ENCODE data around the gene RTN4. TPM values are rescaled to one million over a fixed set of nuclear protein-coding genes. Genes with fewer than 3 reads are reported as not detected.

RTN4 gene
- polyA plus RNA-seq, 1 donor (not counting 4 experiments of a cell fraction or from before 2014, with no cell fraction given), result 406 TPM

- Histone ChIP-seq H2AFZ (ENCODE audit: control insufficient read depth, low read length) (no peak overlapping the region), H3K4me1 (ENCODE audit: control insufficient read depth, extremely low read depth, insufficient read depth, low read length) (peaks cover 20% of the 10 kb centered on the region), H3K79me2 (ENCODE audit: control insufficient read depth, insufficient read depth, low read length) (no peaks in the 10 kb centered on the region), H3K4me3 (ENCODE audit: control insufficient read depth in 2 of 3, extremely low read depth in 1 of 3, insufficient read depth in 2 of 3, low read depth in 1 of 3, low read length in 3 of 3) (no peak overlapping the region), H3K27me3 (ENCODE audit: control insufficient read depth, extremely low read depth, insufficient read depth, low read length) (no peaks in the 10 kb centered on the region), H3K9ac (ENCODE audit: control insufficient read depth, extremely low read depth, insufficient read depth, low read length) (no peak overlapping the region), H3K9me3 (ENCODE audit: control insufficient read depth, low read depth, low read length) (no peaks in the 10 kb centered on the region), H4K20me1 (ENCODE audit: control insufficient read depth, extremely low read depth, insufficient read depth, low read length) (no peaks in the 10 kb centered on the region), H3K27ac (ENCODE audit: control insufficient read depth, insufficient read depth, low read length) (no peak overlapping the region), H3K4me2 (ENCODE audit: control insufficient read depth, extremely low read depth, insufficient read depth, low read depth, low read length) (no peak overlapping the region), H3K9me1 (ENCODE audit: control insufficient read depth, extremely low read depth, insufficient read depth, low read length) (no peaks in the 10 kb centered on the region), H3K36me3 (ENCODE audit: control insufficient read depth in 2 of 2, extremely low read depth in 1 of 2, insufficient read depth in 2 of 2, low read length in 2 of 2) (peaks cover 1 to 4% of the 10 kb centered on the region in 2 experiments)
- no peak for DNase-seq (ENCODE audit: low read depth, low spot score)
- TF ChIP-seq EZH2 (IDR thresholded peaks at IDR 0.05; ENCODE audit: low read length), result no peak
- TF ChIP-seq, protein P1, sequence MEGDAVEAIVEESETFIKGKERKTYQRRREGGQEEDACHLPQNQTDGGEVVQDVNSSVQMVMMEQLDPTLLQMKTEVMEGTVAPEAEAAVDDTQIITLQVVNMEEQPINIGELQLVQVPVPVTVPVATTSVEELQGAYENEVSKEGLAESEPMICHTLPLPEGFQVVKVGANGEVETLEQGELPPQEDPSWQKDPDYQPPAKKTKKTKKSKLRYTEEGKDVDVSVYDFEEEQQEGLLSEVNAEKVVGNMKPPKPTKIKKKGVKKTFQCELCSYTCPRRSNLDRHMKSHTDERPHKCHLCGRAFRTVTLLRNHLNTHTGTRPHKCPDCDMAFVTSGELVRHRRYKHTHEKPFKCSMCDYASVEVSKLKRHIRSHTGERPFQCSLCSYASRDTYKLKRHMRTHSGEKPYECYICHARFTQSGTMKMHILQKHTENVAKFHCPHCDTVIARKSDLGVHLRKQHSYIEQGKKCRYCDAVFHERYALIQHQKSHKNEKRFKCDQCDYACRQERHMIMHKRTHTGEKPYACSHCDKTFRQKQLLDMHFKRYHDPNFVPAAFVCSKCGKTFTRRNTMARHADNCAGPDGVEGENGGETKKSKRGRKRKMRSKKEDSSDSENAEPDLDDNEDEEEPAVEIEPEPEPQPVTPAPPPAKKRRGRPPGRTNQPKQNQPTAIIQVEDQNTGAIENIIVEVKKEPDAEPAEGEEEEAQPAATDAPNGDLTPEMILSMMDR (optimal IDR thresholded peaks at IDR 0.05 in 1 of 3, IDR thresholded peaks at IDR 0.05 in 1 of 3, conservative IDR thresholded peaks at IDR 0.05 in 1 of 3; ENCODE audit: extremely low read depth in 1 of 3, insufficient read depth in 2 of 3, low read length in 3 of 3), result no peak
- FAIRE-seq, result no peak
- dilution Hi-C loops (cut with MboI; ENCODE audit: extremely low pct_ligation_motif_present, low sequenced_read_pairs), result no loop called here
These were observed 86.0 kb downstream of the RTN4 start for GRCh38 chr2:54964271-54964670.

DNA sequence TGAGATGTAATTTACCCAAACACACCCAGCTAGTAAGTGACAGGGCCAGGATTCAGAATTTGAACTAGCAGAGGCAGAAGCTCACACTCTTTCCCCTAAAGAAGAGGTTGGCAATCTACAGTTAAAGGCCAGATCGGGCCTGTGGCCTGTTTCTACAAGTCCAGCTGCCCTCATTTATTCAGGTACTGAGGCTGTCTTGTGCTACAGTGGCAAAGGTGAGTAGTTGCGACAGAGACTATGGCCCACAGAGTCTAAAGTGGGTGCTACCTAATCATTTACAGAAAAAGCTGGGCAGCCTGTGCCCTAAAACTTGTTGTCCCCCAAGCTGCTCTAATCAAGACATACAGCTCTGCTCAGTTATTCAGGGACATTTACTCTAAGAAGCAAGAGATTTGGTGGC, 86.8 kb downstream of the RTN4 start:
- no peaks in the 10 kb centered on the region for H4K20me1 ChIP-seq (ENCODE audit: control insufficient read depth, extremely low read depth, insufficient read depth, low read length)
- no peak overlapping the region for H2AFZ ChIP-seq (ENCODE audit: control insufficient read depth, low read length)
- H3K4me1 ChIP-seq (ENCODE audit: control insufficient read depth, extremely low read depth, insufficient read depth, low read length), result peaks cover 20% of the 10 kb centered on the region
- FAIRE-seq (no peak), DNase-seq (ENCODE audit: low read depth, low spot score) (no peak)
- dilution Hi-C loops (cut with MboI; ENCODE audit: extremely low pct_ligation_motif_present, low sequenced_read_pairs), result no loop called here
- no peaks in the 10 kb centered on the region for H3K9me1 ChIP-seq (ENCODE audit: control insufficient read depth, extremely low read depth, insufficient read depth, low read length)
- no peaks in the 10 kb centered on the region for H3K27me3 ChIP-seq (ENCODE audit: control insufficient read depth, extremely low read depth, insufficient read depth, low read length)
- no peaks in the 10 kb centered on the region for H3K79me2 ChIP-seq (ENCODE audit: control insufficient read depth, insufficient read depth, low read length)
- no peaks in the 10 kb centered on the region for H3K9me3 ChIP-seq (ENCODE audit: control insufficient read depth, low read depth, low read length)
- TF ChIP-seq, protein P1 (optimal IDR thresholded peaks at IDR 0.05 in 1 of 3, IDR thresholded peaks at IDR 0.05 in 1 of 3, conservative IDR thresholded peaks at IDR 0.05 in 1 of 3; ENCODE audit: extremely low read depth in 1 of 3, insufficient read depth in 2 of 3, low read length in 3 of 3), result no peak
- no peak for TF ChIP-seq EZH2 (IDR thresholded peaks at IDR 0.05; ENCODE audit: low read length)
- no peak overlapping the region for H3K9ac ChIP-seq (ENCODE audit: control insufficient read depth, extremely low read depth, insufficient read depth, low read length)
- peaks cover 0 to 4% of the 10 kb centered on the region in 2 experiments for H3K36me3 ChIP-seq (ENCODE audit: control insufficient read depth in 2 of 2, extremely low read depth in 1 of 2, insufficient read depth in 2 of 2, low read length in 2 of 2)
- no peak overlapping the region for H3K4me2 ChIP-seq (ENCODE audit: control insufficient read depth, extremely low read depth, insufficient read depth, low read depth, low read length)
- no peak overlapping the region for H3K27ac ChIP-seq (ENCODE audit: control insufficient read depth, insufficient read depth, low read length)
- H3K4me3 ChIP-seq (ENCODE audit: control insufficient read depth in 2 of 3, extremely low read depth in 1 of 3, insufficient read depth in 2 of 3, low read depth in 1 of 3, low read length in 3 of 3), result no peak overlapping the region
